Keratinocyte (primary cell): ENCODE results near the gene RAB3GAP2.

Experiments used
- CTCF ChIP-seq, 3 experiments: IDR thresholded peaks in 1 of 3; conservative IDR thresholded peaks in 1 of 3; optimal IDR thresholded peaks in 1 of 3; 2 replicates in 2 of 3; 3 replicates in 1 of 3; pipeline versions ENCODE3 to v1.5.1; 2011; ENCODE audit warnings: low read length in 3 of 3, mild to moderate bottlenecking in 3 of 3, moderate library complexity in 2 of 3, control low read depth in 1 of 3, inconsistent platforms in 1 of 3; ENCODE audit not compliant: insufficient read depth in 2 of 3; ENCODE audit errors: extremely low read depth in 1 of 3
- EZH2 ChIP-seq: IDR thresholded peaks from one replicate; pipeline ENCODE4 v1.6.1; 2012; ENCODE audit warnings: inconsistent platforms, mild to moderate bottlenecking, low read length, moderate library complexity

DNA sequence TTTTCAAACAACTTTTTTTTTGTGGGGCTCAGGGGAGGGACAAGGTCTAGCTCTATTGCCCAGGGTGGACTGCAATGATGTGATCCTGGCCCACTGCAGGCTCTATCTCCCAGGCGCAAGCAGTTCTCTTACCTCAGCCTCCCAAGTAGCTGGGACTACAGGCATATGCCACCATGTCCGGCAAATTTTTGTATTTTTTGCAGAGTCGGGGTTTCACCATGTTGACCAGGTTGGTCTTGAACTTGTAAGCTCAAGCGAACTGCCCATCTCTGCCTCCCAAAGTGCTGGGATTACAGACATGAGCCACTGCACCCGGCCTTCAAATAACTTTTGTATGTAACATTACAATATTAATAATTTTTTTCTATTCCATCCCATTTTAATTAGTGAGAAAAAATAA is 33.0 kb downstream of the RAB3GAP2 start:
- TF ChIP-seq EZH2 = no peak
- no peak for TF ChIP-seq CTCF (optimal IDR thresholded peaks at IDR 0.05 in 1 of 3, IDR thresholded peaks at IDR 0.05 in 1 of 3, conservative IDR thresholded peaks at IDR 0.05 in 1 of 3; ENCODE audit: extremely low read depth in 1 of 3, insufficient read depth in 2 of 3, low read length in 3 of 3)
